Measurements from ENCODE around the gene CALR3. TPM values are rescaled to one million over a fixed set of nuclear protein-coding genes. Genes with fewer than 3 reads are reported as not detected.

The CALR3 gene
- total and polyA plus RNA-seq, 4 donors: 0.05 to 0.08 TPM; not detected in 2

GRCh38 chr19:16542045-16542909 lies 46.3 kb upstream of the CALR3 start, which contains the start of gene CHERP:
CHERP (minus strand) TSS chr19:16542437; CDS start chr19:16542378, 59 bp downstream.
- Histone ChIP-seq H3K9me3 (ENCODE audit: control insufficient read depth in 4 of 4, low read length in 3 of 4) (no peaks in the 10 kb centered on the region), H3K27ac (ENCODE audit: low read depth in 1 of 2, low read length in 2 of 2) (peak within 1 kb of the TSS; percentile 91 to 93), H3K27me3 (ENCODE audit: control insufficient read depth in 4 of 4, insufficient read depth in 4 of 4, low read length in 3 of 4) (no peaks in the 10 kb centered on the region), H3K9ac (ENCODE audit: low read depth in 1 of 2, low read length in 2 of 2) (peak within 1 kb of the TSS; percentile 93 to 97), H3K4me1 (ENCODE audit: control insufficient read depth in 4 of 4, insufficient read depth in 4 of 4, low read length in 3 of 4) (peaks cover 11 to 47% (median 38%) of the 10 kb centered on the region in 4 donors), H3K36me3 (ENCODE audit: control insufficient read depth in 4 of 4, insufficient read depth in 3 of 4, low read depth in 1 of 4, low read length in 3 of 4) (peaks cover 0 to 13% (median 3%) of the 10 kb centered on the region in 4 donors), H3K4me3 (ENCODE audit: low read depth in 1 of 3, low read length in 3 of 3) (peak within 1 kb of the TSS; percentile 91 to 99 (median 99))
- under 1% methylated on average over 108 of the region's 108 CpGs for WGBS
- DNase-seq (ENCODE audit: low spot score): peak; percentile 92
- TF ChIP-seq RXRA (IDR thresholded peaks at IDR 0.05) (peak in 1 of 2 donors; percentile 14), ZBTB33 (IDR thresholded peaks at IDR 0.05) (peak; percentile 98), TAF1 (conservative IDR thresholded peaks at IDR 0.05) (no peak), GABPA (IDR thresholded peaks at IDR 0.05 in 1 of 2, conservative IDR thresholded peaks at IDR 0.05 in 1 of 2) (peak; percentile 84 to 98), FOXA1 (IDR thresholded peaks at IDR 0.05) (no peak), RAD21 (IDR thresholded peaks at IDR 0.05) (peak in 1 of 2 donors; percentile 42), YY1 (IDR thresholded peaks at IDR 0.05) (peak; percentile 83), SP1 (IDR thresholded peaks at IDR 0.05) (peak; percentile 39)

- Histone ChIP-seq H3K4me1 (ENCODE audit: control insufficient read depth in 4 of 4, insufficient read depth in 4 of 4, low read length in 3 of 4) (peaks cover 11 to 47% (median 35%) of the 10 kb centered on the region in 4 donors), H3K9ac (ENCODE audit: low read depth in 1 of 2, low read length in 2 of 2) (peak overlapping the region; percentile 93 to 97), H3K36me3 (ENCODE audit: control insufficient read depth in 4 of 4, insufficient read depth in 3 of 4, low read depth in 1 of 4, low read length in 3 of 4) (peaks cover 0 to 18% (median 3%) of the 10 kb centered on the region in 4 donors), H3K27me3 (ENCODE audit: control insufficient read depth in 4 of 4, insufficient read depth in 4 of 4, low read length in 3 of 4) (no peaks in the 10 kb centered on the region), H3K9me3 (ENCODE audit: control insufficient read depth in 4 of 4, low read length in 3 of 4) (no peaks in the 10 kb centered on the region), H3K27ac (ENCODE audit: low read depth in 1 of 2, low read length in 2 of 2) (peak overlapping the region; percentile 91 to 93), H3K4me3 (ENCODE audit: low read depth in 1 of 3, low read length in 3 of 3) (peak overlapping the region; percentile 86 to 99 (median 99))
- TF ChIP-seq RAD21 (IDR thresholded peaks at IDR 0.05) (no peak), ATF3 (IDR thresholded peaks at IDR 0.05) (no peak), ZBTB33 (IDR thresholded peaks at IDR 0.05) (no peak), EGR1 (IDR thresholded peaks at IDR 0.05; ENCODE audit: low read depth in 2 of 2) (no peak), FOXA2 (IDR thresholded peaks at IDR 0.05) (no peak), NR2F2 (IDR thresholded peaks at IDR 0.05) (no peak), HNF4A (conservative IDR thresholded peaks at IDR 0.05) (no peak), YY1 (IDR thresholded peaks at IDR 0.05) (no peak), REST (IDR thresholded peaks at IDR 0.05) (no peak), GABPA (IDR thresholded peaks at IDR 0.05 in 1 of 2, conservative IDR thresholded peaks at IDR 0.05 in 1 of 2) (no peak), SP1 (IDR thresholded peaks at IDR 0.05) (no peak)
- no peak for DNase-seq (ENCODE audit: low spot score)
- under 1% methylated on average over 29 of the region's 29 CpGs for WGBS
Measured at GRCh38 chr19:16541526-16542044, 45.6 kb upstream of the CALR3 start.
